ENCODE measurements around the gene PNLIPRP3. TPM values are rescaled to one million over a fixed set of nuclear protein-coding genes. Genes with fewer than 3 reads are reported as not detected.

The PNLIPRP3 gene
- total and polyA plus RNA-seq, 2 donors (not counting 1 experiment from before 2014, with no cell fraction given) = not detected

DNA sequence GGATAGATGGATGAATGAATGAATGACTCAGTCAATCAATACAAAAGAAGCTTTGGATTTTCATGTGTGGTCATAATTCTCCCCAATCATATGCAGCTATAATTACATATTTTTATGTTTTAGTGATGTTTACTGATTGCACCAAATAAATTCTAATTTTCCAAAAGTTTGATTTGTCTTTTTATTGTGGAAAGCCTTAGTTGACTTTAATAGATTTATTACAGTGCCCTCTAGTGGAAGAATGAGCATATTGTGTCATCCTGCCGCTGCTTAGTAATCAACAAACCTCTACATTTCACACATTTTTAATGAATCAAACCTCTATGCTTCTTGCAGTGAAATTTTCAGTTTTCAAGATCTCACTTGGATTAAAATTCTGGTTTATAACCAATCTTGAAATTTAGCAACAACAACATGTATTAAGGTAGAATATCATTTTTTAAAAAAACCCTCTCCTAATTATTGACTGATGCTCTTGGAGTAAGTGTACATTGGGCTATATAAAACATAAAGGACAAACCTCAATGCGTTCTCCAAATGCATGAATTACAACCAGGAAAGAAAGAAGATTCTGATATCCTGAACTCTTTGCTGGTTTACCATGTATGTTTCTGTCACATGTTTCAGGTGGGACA, 62.5 kb downstream of the PNLIPRP3 start:
- no peaks in the 10 kb centered on the region for H3K79me2 ChIP-seq (ENCODE audit: control insufficient read depth, insufficient read depth, low read length)
- H4K20me1 ChIP-seq (ENCODE audit: control insufficient read depth, insufficient read depth, low read length, poor library complexity, severe bottlenecking) = no peaks in the 10 kb centered on the region
- intact Hi-C loops (cut with micrococcal nuclease) = loop anchor here (5.0 kb wide), 1 partner anchor 1318 kb away; no protein-coding TSS in a partner anchor
- H3K9me3 Mint-ChIP-seq (ENCODE audit: insufficient read depth) = no peaks in the 10 kb centered on the region
- ATAC-seq (ENCODE audit: low read depth) (no peak), DNase-seq (peak; percentile 6)
- H3K4me3 ChIP-seq (ENCODE audit: control extremely low read depth in 1 of 5, extremely low read depth in 1 of 5, insufficient read depth in 1 of 5, low read depth in 2 of 5, low read length in 4 of 5) = no peak overlapping the region
- ChIA-PET POLR2A (no interaction called here), CTCF (no interaction called here)
- H3K9me3 ChIP-seq (ENCODE audit: control extremely low read depth in 1 of 3, control insufficient read depth in 2 of 3, insufficient read depth in 1 of 3, low read length in 2 of 3) = no peaks in the 10 kb centered on the region
- TF ChIP-seq, protein P1, sequence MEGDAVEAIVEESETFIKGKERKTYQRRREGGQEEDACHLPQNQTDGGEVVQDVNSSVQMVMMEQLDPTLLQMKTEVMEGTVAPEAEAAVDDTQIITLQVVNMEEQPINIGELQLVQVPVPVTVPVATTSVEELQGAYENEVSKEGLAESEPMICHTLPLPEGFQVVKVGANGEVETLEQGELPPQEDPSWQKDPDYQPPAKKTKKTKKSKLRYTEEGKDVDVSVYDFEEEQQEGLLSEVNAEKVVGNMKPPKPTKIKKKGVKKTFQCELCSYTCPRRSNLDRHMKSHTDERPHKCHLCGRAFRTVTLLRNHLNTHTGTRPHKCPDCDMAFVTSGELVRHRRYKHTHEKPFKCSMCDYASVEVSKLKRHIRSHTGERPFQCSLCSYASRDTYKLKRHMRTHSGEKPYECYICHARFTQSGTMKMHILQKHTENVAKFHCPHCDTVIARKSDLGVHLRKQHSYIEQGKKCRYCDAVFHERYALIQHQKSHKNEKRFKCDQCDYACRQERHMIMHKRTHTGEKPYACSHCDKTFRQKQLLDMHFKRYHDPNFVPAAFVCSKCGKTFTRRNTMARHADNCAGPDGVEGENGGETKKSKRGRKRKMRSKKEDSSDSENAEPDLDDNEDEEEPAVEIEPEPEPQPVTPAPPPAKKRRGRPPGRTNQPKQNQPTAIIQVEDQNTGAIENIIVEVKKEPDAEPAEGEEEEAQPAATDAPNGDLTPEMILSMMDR (IDR thresholded peaks at IDR 0.05) = peak; percentile 62
- no peak for TF ChIP-seq EZH2 (IDR thresholded peaks at IDR 0.05; ENCODE audit: borderline replicate concordance, insufficient read depth, low read depth, low read length, poor library complexity, severe bottlenecking)
- H3K4me1 Mint-ChIP-seq = no peaks in the 10 kb centered on the region
- no peaks in the 10 kb centered on the region for H3K36me3 ChIP-seq (replicated peaks in 1 of 2; ENCODE audit: control extremely low read depth in 1 of 2, control insufficient read depth in 1 of 2, extremely low read depth in 1 of 2, insufficient read depth in 2 of 2, low read length in 1 of 2)
- no peak overlapping the region for H3K9ac ChIP-seq (ENCODE audit: low read length)
- no peak overlapping the region for H3K4me3 Mint-ChIP-seq
- no peak overlapping the region for H3K27ac ChIP-seq (ENCODE audit: low read length in 2 of 2)
- H3K4me1 ChIP-seq (ENCODE audit: control insufficient read depth in 2 of 2, insufficient read depth in 2 of 2, low read length in 2 of 2) = no peaks in the 10 kb centered on the region
- H3K4me2 ChIP-seq (replicated peaks; ENCODE audit: low read depth, low read length, poor library complexity, severe bottlenecking) = no peak overlapping the region
- H3K27me3 Mint-ChIP-seq = no peaks in the 10 kb centered on the region
- H3K27me3 ChIP-seq (replicated peaks in 1 of 4; ENCODE audit: control extremely low read depth in 1 of 4, control insufficient read depth in 3 of 4, insufficient read depth in 4 of 4, low read length in 3 of 4) = no peaks in the 10 kb centered on the region
- no CpG with 5 or more reads among the region's 2 CpGs for WGBS (ENCODE audit: insufficient coverage)
- no peak overlapping the region for H2AFZ ChIP-seq (ENCODE audit: insufficient read depth, low read depth, low read length, poor library complexity, severe bottlenecking)
- no peak overlapping the region for H3K27ac Mint-ChIP-seq

DNA sequence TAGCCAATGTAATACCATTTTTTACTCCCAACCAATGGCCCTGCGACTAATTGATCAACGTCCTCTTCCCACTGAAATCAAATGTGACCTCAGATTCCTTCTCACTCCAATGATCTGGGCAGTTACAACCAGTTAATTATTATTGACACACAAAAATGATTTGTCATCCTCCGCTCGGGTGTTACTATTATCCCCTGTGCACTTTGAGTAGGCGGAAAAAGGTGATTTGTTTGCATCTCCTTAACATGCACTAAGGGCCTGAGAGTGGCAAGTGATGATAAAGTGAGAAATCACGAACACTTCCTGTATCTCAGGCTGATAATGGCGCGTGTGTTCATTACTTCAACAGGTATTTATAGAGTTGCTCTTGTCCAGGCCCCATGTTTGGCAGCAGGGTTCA, 77.1 kb downstream of the PNLIPRP3 start:
- ChIA-PET POLR2A (no interaction called here), CTCF (interaction anchor here (1.3 kb wide), 1 partner anchor 18 kb away, joined by 3 read pairs; no protein-coding TSS in a partner anchor)
- H3K27me3 Mint-ChIP-seq = no peaks in the 10 kb centered on the region
- no peak overlapping the region for H2AFZ ChIP-seq (ENCODE audit: insufficient read depth, low read depth, low read length, poor library complexity, severe bottlenecking)
- H3K9ac ChIP-seq (ENCODE audit: low read length) = no peak overlapping the region
- no peak overlapping the region for H3K4me3 Mint-ChIP-seq
- H3K36me3 ChIP-seq (replicated peaks in 1 of 2; ENCODE audit: control extremely low read depth in 1 of 2, control insufficient read depth in 1 of 2, extremely low read depth in 1 of 2, insufficient read depth in 2 of 2, low read length in 1 of 2) = no peaks in the 10 kb centered on the region
- H3K4me2 ChIP-seq (replicated peaks; ENCODE audit: low read depth, low read length, poor library complexity, severe bottlenecking) = no peak overlapping the region
- no peaks in the 10 kb centered on the region for H3K79me2 ChIP-seq (ENCODE audit: control insufficient read depth, insufficient read depth, low read length)
- H3K9me3 Mint-ChIP-seq (ENCODE audit: insufficient read depth) = peaks cover 3% of the 10 kb centered on the region
- no peaks in the 10 kb centered on the region for H3K4me1 ChIP-seq (ENCODE audit: control insufficient read depth in 2 of 2, insufficient read depth in 2 of 2, low read length in 2 of 2)
- DNase-seq (no peak), ATAC-seq (ENCODE audit: low read depth) (no peak)
- H3K4me1 Mint-ChIP-seq = no peaks in the 10 kb centered on the region
- H3K27ac ChIP-seq (ENCODE audit: low read length in 2 of 2) = no peak overlapping the region
- no peaks in the 10 kb centered on the region for H3K9me3 ChIP-seq (ENCODE audit: control extremely low read depth in 1 of 3, control insufficient read depth in 2 of 3, insufficient read depth in 1 of 3, low read length in 2 of 3)
- no peak overlapping the region for H3K4me3 ChIP-seq (ENCODE audit: control extremely low read depth in 1 of 5, extremely low read depth in 1 of 5, insufficient read depth in 1 of 5, low read depth in 2 of 5, low read length in 4 of 5)
- intact Hi-C loops (cut with micrococcal nuclease) = no loop called here
- H4K20me1 ChIP-seq (ENCODE audit: control insufficient read depth, insufficient read depth, low read length, poor library complexity, severe bottlenecking) = no peaks in the 10 kb centered on the region
- H3K27ac Mint-ChIP-seq = no peak overlapping the region
- TF ChIP-seq, protein P1 (IDR thresholded peaks at IDR 0.05) = no peak
- TF ChIP-seq EZH2 (IDR thresholded peaks at IDR 0.05; ENCODE audit: borderline replicate concordance, insufficient read depth, low read depth, low read length, poor library complexity, severe bottlenecking) = no peak
- 69% methylated on average over 2 of the region's 8 CpGs for WGBS (ENCODE audit: insufficient coverage)
- no peaks in the 10 kb centered on the region for H3K27me3 ChIP-seq (replicated peaks in 1 of 4; ENCODE audit: control extremely low read depth in 1 of 4, control insufficient read depth in 3 of 4, insufficient read depth in 4 of 4, low read length in 3 of 4)
